GM19455 (cell line): Measurements from ENCODE around the gene MCTP1.
A peak's percentile ranks its signal among the peaks of the same experiment; 100 is the strongest.
"Not testable (repeated sequence)": the region's sequence is repeated elsewhere in the genome, so short reads cannot be mapped to it uniquely, and the experiment has no call there.

Experiments
- ATAC-seq: cut with Tn5 transposase; IDR thresholded peaks from one replicate; pipeline ENCODE4 v1.9.1; 2021; ENCODE audit not compliant: unreplicated experiment

Gene MCTP1

DNA sequence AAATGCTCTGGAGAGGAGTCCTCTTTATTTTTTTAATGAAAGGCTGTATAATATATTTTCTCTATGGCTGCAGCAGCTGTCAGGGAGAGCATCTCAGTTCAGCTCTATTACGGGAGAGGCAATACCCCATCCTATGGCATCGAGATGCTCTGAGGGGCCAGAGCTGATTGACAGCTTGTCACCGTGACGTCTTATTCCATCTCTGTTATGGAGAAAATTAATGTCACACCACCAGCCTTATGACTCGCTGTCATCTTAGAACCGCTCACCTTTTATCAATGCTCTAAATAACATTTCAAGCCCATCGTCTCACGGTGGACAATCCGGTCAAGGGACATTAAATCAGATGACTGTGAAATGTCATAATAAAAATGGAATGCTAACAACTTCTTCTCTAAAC lies 392.9 kb downstream of the MCTP1 start:
- ATAC-seq, result no peak

DNA sequence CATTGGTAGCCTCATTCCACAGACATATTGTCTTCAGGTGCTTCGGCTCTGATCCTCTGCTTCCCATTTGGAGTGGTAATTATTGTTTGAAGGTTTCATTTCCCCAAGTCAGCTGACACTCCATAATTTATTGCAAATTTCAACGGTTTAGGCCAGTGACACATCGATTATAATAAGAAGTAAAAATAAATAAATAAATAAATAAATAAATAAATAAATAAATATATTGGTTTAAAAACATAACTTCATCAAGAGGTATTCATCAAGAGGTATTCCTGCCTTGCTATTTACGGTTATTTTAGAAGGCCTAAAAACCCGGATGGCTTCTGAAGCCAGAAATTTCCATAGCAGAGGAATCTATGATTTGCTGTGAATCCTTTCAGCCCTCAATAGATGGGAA lies 393.3 kb downstream of the MCTP1 start:
- no peak for ATAC-seq

DNA sequence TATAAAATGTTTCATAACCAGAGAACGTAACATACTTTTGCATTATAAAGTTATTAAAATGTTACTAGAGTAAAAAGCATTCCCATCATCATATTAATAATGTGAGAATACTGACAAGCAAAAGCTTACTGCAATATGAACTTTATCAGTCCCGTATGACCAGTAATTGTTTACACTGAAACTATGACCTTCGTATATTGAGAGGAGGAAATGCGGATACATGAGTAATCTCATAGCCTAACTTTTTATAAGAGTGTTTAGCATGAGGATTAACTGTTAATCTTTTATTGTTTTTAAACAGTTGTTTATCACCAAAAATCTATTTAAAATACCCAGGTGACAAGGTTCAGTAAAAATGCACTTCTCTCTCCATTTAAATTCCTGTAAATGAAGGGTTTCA lies 394.0 kb downstream of the MCTP1 start:
- no peak for ATAC-seq

DNA sequence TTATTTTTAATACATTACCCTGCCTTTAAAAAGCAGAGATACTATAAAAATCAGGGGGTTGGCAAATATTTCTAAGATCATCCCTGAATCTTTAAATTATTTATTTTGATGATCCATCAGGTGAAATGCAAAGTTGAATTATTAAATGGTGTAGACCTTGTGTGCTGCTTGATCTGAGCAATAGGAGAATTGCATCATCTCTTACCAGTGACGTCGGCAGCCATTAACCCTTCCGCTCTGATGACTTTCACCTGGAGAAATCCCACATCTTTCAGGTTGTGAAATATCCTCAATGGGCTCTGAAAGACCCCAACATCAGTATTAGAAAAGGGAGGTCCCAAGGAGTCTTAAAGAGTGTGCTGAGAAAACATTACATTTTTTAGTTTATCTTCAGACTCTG lies 396.2 kb downstream of the MCTP1 start:
- no peak for ATAC-seq

DNA sequence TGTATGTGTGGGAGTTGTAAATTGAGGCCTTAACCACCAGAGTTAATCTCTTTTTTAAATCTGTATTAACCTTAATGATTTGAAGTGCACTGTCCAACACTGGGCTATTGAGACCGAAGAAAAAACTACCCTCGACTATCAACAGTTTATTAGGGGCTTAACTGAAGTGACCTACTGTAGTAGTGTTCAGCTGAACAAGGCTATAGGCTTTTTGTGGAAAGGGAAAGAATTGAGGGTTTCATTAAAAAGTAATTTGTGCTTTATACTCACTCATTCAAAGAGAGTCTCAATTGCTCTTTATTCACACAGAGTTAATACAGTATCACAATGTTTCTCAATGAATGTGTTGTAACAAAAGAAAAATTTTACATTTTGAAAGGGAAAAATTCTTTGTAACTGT lies 399.0 kb downstream of the MCTP1 start:
- no peak for ATAC-seq

DNA sequence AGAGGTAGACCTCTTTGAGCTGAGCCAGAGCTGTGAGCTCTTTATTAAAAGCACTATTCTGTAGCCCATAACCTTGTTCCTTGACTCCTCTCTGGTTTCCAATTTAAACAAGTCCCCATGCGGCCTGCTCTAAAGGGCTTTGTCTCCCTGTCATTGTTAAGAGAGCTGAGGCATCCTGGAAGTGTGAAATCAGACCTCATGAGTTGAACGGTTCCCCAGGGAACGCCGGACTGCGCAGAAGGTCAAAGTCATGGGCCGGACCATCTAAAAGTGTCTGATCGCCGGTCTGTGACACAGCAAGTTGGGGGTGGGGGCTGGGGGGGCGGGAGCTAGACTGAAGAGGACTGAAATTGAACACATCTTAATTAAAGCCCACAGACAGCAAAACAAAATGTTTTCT lies 400.6 kb downstream of the MCTP1 start:
- no peak for ATAC-seq

DNA sequence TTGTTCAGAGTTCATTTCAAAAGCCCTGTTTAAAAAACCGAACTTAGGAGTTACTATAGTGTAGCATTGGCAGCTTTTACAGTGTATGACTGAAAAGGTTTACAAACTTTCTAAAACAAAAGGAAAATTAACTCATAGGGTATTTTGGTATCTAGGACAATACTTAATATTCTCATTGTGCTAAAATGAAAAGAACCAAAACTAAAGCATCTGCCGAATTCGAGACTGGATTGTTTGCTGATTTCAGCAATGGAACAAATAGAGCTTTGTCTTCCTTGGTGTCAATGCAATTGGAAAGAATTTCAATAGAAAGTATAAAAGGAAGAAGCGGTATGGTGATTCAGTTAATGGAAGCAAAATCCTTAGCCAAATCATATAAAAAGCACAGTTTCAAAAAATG lies 412.4 kb downstream of the MCTP1 start:
- ATAC-seq, result no peak

DNA sequence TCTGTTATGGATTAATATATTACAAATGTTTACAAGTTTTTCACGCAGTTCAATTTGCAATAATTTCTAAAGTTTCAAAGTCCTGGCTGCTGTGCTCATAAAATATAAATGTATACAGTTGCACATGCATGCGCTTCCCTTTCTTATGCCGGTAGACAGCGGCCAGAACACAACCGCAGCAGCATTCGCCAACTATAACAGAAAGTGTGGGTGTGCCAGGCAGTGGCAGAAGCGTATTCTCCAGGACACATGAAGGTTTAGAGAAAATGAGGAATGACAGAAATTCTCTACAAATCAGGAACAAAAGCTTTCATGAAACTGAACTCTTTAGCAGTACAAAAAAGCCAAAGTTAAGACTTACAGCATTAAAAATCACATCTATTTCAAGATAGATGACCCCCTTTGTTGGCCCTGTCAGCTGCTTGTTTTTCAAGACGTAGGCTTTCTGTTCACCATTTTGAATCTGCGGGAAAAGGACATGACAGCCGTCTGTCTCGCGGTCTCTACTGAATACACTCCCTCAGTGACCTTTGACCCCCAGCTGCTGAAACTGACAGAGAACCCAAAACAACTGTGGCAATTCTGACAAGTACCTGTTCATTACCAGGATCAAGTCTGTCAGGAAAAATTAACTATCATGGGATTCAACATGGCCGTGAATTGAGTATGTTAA lies 414.2 kb downstream of the MCTP1 start:
- no peak for ATAC-seq

DNA sequence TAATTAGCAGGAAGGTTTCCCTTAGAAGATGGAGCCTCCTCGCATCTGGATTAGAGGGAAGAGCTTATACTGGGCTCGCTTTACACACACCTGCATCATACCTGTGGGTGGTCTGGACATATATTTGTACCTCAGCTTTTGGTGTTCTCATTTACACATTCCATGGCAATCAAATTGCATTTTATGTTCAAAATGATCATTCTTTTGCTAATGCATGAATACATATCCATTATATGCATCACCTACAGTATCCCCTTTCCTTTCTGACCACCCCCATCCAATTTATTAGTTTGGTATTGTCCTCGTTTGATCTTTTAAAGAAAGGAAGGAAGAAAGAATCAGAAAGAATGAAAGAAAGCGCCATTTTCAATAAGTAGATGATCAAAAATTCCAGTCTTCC lies 415.0 kb downstream of the MCTP1 start:
- no peak for ATAC-seq

DNA sequence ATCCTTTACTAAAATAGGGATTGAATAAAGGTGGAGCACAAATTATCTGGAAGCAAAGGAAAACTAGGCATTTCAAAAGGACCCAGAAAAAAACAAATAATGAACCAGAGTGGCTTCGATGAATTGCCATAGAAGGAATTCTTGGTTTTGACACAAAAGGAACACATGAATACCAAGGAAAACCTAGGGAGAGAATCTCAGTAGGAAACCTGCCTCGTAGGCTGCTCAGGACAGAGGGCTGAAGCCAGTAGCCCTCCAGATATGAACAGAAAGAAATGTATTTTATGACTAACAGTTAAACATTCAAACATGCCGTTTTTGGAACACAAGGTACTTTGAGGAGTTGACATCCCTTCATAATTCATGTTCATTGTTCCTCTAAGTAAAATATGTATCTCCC lies 420.9 kb downstream of the MCTP1 start:
- ATAC-seq, result no peak

DNA sequence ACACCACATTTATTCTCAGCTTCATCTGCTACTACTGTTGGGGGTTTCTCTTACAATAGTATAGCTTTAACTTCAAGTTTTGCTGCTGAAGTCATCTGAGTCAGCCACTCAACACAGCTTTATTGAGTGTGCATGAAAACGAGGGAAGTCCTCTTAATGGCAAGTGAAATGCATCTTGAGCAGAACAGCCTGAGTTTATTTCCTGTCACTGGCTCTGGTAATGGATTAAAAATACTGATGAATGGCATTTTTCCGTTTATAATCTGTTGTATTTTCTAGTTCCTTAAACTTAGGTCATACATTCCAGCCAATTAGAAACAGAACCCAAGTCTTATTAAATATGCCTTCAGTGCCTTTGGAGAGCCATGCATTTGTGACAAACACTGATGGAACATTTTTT lies 427.8 kb downstream of the MCTP1 start:
- no peak for ATAC-seq

DNA sequence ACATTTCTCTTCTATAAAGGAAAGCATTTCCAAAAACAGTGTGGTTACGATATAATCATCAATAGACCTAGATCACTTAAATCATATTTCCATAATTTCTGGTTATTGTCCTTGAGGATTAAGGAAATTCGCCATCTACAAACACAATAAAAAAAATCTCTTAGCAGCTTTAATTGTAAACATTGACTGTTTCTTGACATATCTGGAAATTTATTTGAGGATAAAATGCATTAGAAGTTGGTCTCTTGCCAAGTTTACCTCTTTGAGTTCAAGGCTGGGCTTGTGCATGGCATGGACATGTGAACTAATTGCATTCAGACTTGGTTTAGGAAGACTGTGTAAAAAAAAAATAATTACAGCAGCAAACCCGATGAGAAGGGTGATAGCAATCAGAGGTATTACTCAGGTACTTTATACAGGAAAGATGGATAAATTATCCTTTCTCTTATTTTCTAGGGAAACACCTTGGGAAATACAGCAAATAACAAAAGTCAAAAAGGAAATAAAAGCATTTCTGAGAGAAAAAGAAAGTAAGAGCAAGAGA lies 428.6 kb downstream of the MCTP1 start:
- ATAC-seq, result no peak

DNA sequence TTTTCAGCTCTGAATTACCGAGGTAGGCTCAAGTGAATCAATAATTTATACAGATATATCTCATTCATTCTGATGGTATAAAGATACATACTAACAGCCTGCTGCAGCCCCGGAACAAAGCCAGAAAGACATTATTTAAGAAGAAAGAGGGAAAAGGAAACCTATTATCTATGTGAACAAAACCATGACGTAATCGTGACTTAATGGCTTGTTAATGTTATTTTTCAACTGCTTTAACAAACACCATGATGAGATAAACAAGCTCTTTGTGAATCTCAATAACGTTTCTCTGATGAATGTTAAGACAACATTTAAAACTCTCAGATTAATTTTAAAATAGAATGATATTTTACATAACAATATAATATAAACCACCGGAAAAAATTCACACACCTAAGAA lies 429.4 kb downstream of the MCTP1 start:
- no peak for ATAC-seq

DNA sequence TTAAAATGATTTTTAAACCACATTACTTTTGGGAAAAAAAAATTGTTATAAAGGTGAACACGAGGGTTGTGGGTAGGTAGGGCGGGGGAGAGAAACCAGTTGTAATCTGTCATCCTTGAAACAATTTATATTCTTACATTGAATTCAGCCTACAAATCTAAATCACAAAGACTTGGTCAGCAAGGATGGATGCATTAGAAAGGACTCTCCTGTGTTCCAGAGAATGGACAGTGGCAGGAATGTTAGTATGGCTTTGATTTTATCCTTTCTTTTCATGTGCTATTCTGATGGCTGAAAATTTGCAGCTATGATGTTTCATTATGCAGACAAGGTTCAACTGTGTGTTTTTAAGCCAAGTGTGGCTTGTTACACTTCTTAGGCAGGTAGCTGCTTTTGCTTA lies 431.8 kb downstream of the MCTP1 start:
- no peak for ATAC-seq

DNA sequence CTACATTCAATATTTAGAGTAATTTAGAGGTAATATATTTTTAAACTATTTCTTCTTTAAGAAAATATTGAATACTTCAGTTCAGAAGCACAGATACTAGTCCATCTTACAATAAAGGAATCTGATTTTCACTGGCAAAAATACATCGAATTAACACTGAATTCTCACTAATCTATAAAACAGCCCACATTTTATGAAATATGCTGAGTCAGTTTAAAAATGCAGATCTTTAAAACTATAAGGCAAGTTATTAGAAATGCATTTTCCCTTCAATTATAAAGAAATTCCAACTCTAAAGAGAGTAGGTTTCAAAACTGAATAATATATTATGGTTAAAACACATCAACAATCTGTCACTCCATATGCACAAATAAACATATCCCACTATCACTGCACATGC lies 433.9 kb downstream of the MCTP1 start:
- ATAC-seq, result no peak

DNA sequence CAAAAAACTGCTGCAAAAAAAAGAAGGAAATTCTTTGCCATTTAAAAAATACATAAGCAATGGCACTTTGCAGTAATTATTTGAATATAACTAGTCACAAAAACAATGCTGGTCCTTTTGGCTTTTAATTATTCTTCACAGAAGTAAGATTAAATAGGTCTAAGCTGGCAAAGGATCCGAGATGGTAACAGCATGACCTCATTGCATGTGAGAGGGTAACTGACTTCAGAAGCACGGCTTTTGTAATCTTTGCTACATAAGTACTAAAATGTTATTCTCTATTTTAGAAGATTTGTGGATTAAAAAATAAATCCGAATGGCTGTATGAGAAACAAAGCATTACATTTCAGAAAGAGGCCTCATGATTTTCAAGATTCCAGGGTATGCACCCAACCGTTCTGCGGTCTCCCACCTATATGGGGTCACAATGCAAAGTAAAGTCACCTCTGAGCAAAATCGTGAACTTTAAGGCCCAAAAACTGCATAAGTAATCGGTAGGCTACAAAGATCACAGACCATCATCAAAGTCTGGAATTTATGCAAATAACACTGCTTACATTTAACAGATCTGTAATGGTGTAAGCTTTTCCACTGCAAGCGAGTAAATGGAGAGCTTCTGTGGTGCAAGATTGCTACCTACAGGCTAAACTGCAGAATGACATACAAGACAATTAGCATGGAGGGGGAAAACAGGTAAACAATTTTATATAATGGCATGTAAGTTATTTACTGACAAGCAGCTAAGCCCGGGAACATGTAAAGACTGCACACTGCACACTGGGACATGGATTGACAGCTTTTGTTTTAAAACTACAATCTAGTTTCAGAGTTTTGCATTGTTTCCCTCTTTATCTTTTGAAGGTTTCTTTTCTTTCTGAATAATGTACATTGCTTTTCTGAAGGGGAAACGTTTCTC lies 434.8 kb downstream of the MCTP1 start:
- peak; percentile 96 for ATAC-seq

DNA sequence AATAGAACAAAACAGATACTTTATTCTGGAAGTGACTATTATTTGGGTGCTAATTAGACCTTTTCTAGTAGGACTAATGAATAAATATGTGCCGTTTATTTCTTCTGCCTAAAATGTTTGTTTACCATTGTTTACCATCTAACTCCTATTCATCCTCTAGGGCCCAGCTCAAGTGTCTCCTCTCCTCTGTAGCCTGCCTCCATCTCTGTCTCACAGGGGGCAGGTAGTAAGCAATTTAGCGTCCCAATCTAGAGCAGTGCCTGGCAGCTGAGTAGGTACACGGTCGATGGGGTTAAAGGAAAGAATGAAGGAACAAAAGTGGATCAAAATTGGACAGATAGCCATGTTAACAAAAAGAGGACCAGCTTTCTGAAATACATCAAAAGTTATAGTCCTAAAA lies 435.6 kb downstream of the MCTP1 start:
- ATAC-seq, result no peak

DNA sequence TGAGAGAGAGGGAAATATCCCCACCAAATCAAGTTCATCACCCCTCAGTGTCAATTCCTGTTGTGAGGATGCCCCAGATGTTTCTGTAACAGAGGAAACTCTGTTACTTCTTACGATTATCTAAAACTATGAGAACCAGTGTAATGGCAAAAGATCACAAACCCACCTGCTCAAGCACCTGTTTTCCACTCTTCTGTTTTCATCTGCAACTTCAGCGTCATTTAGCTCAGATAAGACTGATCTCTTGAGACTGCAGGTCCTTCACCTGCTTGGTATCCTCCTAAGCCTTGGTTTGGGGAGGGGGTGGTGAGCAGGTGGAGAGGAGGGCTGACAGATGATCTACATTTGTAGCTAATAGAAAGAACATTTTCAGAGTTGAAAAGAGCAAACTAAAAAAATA lies 437.2 kb downstream of the MCTP1 start:
- ATAC-seq, result no peak

DNA sequence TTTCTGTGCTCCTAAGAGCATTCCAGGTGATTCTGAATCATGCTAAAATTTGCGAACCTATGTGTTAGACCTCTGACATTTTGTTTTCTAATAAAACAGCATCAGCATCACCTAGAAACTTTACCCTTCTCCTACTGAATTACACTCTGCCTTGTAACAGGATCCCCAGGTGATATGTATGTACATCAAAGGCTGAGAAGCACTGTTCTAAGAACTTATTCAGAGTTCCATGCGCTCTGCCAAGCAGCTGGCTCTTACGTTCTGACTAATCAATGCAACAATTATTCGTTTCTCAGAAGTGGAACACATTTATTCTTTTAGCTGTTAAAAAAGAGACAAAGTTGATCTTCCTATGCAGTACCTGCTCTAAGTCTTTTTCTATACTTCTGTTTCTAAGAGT lies 437.9 kb downstream of the MCTP1 start:
- ATAC-seq, result no peak

DNA sequence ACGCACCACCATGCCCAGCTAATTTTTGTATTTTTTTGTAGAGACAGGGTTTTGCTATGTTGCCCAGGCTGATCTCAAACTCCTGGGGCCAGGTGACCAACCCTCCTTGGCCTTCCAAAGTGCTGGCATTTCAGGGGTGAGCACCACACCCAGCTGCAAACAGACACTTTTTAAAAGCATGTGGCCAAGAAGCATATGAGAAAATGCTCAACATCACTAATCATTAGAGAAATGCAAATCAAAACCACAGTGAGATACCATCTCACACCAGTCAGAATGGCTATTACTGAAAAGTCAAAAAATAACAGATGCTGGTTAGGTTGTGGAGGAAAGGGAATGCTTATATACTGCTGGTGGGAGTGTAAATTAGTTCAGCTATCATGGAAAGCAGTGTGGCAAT lies 439.2 kb downstream of the MCTP1 start:
- ATAC-seq, result not testable (repeated sequence)

DNA sequence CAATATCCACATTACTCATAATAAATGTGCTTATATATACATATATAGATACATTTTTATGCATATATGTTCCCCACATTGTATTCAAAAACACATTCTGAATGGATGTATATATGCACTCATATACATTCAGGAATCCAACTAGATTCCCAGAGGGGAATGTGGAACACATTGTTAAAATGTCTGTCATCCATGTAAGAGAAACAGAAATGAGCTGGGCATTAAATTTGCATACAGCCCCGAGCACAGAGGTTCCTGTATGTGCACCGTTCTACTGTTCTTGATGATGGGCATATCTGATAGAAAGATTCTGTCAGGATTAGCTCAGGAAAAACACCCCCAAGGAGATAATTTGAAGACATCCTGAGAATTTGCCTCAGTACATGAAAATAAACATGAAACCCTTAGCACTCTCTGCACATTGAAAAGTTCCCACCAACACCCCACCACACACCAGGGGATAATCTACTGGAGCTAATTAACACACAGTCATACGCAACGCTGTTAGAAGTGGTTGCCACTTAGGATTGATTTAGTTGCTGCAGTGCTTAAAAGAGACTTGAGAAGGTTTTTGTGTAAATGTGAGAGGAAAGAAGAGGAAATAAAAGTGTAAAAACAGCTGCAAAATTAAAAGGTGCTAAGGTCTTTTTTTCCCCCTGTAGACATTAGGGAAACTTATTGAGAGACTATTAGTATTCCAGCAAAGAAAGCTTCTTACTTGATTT lies 443.1 kb downstream of the MCTP1 start:
- ATAC-seq, result no peak

DNA sequence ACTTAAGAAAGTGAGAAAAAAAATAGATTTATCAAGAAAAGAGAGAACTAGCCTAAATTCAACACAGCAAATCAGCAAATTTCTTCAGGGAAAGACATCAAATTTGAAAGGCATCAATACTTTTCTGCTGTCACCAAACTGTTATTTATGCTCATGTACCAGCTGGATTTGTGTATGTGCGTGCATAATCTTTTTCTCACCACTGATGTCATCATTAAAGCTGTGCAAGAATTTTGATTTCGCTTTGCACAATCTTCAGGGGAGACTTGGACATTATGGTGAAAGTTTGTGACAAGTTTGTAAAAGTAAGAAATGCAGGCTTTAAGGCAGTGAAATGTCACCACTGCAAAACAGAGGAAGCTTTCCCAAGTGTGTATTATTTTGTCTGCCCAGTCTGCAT lies 451.0 kb downstream of the MCTP1 start:
- ATAC-seq, result no peak
